SW480 (cell line): Measurements from ENCODE around the gene EYA4.
A peak's percentile ranks its signal among the peaks of the same experiment; 100 is the strongest.
"Not testable (repeated sequence)": the region's sequence is repeated elsewhere in the genome, so short reads cannot be mapped to it uniquely, and the experiment has no call there.

Experiments
- DNase-seq: peaks from one replicate; pipeline ENCODE4 v3.0.0-alpha.2; 2016; ENCODE audit warnings: low spot score

The EYA4 gene

DNA sequence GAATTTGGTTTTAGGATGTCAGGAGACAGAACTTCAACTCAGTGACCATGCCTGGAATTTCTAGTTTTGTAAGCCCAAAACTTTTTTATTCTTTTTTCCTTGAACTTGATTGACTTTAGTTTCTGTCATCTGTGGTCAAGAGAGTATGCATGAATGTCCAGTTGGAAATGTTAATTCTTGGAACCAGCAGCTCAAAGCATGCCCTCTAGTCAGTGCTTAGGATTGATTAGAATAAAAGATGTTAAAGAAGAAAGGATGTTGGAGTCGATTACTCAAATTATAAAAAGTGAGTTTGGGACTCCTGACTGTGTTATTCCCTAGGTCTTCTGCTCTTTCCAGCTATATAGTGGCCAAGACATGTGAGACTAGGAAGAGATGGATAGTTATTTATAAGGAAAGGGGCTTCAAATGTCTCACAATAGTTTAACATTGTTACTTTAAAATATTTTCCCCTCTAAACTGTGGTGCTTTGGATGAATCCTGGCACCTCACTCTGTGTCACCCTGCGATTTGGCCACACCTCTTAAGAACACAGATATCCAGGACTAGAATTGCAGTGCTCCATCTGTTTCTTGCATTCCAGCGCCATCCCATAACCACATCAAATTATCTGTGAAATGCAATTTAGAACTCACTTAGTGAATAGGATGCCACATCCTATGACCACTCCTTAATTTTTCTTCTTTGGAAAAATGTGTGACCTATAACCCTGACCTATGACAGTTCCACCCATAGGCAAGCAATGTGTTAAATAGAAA lies 298.5 kb downstream of the EYA4 start:
- peak; percentile 16 for DNase-seq

DNA sequence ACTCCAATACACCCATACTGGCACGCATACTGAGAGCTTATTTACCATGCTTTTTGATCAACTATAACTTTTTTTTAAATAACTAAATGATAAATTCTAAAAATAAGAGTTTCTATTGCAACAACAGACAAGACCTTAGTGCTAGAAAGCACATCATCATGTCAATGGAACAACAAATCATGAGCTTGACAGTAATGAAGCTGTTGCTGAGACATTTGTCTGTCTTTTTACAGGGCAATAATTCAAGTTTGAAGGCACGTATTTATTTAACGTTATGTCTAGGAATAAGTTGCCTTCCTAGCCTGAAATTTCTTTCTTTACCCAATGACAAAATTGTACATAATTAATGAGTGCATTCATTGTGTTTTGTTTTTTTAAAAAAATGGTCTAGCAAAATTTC lies 299.2 kb downstream of the EYA4 start:
- no peak for DNase-seq

DNA sequence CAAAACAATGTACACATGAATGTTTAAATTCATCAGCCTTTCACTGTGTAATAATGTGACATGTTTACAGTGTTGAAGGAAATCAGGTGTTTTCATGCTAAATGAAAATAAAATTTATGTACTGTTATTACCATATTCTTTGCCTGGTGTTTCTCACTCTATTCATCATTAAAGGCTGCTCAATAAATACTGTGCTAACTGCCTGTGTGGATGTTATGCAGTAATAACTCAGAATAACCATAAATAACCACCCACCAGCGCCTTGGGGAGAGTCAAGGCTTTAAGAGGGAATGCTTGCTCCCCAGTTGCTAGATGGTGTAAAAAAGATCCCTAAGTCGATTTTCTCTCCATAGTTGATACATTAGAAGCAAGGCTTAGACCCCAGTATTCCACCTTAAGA lies 299.9 kb downstream of the EYA4 start:
- no peak for DNase-seq

DNA sequence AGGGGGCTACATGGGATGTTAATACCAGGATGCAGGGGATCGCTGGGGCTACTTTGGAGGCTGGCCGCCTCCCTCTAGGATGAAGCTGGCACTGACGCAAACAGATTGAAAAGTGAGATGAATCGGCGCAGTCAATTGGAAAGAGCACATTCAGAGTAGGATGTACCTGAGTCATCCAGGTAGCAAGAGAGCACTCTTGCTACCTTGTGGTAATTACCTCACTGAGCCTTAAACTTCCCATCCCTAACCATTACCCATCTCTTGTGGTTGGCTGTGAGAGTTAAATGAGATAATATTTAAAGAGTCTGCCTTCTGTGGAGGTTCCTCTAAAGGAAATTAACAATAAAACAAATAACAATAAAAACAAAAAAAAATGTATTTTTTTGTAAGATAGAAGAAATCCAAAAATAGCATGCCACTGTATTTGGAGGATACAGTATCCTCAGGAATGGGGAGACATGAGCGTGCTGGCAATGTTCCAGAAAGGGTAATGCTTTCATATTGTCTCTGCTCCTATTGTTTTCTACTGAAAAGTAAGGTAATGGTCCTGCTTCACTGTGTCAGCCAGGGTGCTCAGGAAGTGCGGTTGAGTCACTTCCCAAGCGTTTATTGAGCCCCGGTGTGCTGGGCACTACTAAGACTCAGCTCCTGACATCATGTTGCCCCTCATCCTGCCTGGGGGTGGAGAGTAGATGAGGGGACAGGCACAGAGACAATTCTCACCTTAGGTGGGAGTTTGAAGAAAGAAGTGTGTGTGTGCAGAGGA lies 301.1 kb downstream of the EYA4 start:
- no peak for DNase-seq

DNA sequence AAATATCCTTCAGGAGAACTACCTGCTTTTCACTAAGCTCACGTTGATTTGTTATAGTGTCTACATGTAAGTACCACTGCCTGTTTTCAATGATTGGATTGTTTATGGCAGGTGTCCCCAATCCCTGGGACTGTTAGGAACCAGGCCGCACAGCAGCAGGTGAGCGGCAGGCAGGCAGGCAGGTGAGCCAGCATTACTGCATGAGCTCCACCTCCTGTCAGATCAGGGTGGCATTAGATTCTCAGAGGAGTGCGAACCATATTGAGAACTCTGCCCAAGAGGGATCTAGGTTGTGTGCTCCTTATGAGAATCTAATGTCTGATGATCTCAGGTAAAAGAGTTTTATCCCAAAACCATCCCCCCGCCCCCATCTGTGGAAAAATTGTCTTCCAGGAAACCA lies 303.3 kb downstream of the EYA4 start:
- DNase-seq: no peak

DNA sequence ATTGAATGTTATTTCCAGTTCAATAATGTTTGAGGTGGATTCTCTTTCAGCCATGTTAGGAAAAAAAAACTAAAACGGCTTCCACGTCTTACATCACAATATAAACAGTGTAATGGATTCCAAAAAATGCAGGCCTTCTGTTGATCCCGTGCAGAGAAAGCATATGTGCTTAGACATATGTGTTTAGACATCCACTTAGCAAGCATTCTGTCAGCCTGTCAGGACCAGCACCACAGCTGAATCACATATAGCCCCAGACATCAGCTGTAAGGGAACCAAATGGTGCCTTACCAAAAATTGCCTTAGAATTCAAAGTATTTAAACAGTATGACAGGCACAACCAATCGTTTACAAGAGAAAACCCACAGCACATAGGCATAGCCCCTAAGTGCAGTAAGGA lies 304.9 kb downstream of the EYA4 start:
- no peak for DNase-seq

DNA sequence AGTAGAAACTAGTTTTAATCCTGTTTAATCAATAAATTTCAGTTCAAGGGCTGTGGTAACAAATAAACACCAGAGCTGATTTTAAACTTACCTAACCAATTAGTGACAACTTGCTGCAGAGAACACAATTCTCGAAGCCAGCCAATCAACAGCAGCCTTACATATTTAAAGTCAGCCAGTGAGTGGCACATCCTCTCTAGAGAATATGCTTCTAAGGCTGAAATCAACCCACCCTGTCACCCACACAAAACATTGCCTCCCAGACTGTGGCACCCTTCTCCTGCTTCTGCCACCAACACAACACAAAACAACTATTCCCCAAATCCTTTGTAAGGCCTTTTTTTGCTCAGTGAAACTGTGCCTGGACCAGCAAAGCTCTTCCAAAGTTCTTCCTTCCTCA lies 306.0 kb downstream of the EYA4 start:
- DNase-seq: no peak

DNA sequence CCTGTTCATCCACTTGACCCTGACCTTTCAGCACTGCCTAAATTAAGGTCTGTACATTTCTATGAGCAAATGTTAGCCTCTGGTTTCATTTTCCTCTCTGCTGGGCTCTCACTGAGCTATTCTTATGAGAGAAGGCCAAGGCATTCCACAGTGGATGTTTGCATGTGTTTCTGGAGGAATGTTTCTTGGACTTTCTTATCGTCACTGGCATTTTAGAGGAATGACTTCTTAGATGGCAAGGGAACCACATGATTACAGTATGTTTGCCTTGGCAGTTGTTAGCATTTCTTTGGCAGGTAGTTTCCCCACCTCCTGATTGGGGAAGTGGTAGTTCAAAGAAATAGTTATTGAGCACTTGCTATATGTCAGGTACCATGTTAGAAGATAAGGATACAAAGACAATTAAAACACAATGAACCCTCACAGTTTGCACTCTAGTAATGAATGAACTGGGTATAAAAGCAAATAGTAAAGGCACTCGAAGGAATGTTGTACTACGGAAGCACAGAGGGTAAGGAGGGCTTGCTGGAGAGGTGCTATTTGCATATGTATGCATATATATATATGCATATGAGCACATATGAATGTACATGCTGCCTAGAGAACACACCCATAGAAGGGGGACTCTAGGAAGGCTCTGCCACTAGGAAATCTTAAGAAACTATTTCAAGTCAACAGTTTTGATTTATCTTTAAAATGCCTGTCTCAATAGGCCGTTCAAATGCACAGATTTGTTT lies 307.4 kb downstream of the EYA4 start:
- no peak for DNase-seq

DNA sequence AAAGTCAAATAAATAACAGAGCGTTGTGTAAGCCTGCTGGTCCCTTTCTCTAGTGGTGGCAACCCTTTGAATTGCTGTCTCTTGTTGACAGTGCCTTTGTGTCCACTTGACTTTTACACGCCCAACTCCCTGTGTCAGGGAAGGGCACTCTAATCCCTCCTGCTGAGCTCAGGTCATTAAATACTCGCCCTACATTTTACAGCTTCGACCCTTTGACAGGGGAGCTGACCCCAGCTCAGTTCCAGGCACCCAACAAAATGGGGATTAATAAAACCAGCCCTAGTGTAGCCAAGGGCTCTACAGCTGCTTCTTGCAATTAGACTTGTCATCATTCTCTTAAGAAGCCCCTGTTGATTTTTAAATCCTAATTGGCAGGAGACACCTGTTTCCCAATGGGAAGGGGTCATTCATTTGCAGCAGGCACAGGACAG lies 308.2 kb downstream of the EYA4 start:
- no peak for DNase-seq

DNA sequence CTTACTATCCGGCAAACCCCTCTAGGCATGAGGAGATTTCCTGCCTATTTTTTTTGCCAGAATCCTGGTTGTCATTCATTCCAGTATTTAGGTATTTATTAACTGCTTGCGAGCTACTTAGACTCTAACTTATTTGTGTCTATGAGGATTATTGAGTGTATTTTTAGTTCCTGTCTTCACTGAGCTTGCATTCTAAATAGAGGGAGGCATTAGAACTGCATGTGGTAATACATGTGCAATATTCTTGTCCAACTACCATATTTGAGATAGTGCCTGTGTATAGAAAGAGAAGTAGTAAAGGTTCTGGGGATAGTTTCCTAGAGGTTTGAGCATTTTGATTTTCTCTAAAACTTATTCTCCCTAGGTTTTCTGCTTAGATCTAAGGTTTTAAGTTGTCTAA lies 308.9 kb downstream of the EYA4 start:
- no peak for DNase-seq

DNA sequence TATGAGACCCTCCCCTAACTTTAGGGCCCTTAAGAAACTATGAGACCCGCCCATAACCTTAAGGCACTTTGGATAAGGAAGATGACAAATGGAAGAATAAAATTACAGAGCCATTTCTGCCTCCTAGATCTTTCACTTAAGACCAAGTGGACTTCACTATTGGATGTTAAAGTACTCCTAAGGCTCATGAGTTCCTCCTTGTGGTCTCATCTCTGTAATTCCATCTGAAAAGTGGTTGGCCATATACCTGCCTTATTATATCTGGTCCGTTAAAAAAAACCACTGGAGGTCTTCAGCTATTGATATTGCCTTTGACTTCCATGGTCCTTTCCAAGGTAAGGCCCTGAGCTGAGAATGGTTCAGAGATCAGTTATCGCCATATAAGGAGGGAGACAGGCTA lies 310.3 kb downstream of the EYA4 start:
- no peak for DNase-seq

DNA sequence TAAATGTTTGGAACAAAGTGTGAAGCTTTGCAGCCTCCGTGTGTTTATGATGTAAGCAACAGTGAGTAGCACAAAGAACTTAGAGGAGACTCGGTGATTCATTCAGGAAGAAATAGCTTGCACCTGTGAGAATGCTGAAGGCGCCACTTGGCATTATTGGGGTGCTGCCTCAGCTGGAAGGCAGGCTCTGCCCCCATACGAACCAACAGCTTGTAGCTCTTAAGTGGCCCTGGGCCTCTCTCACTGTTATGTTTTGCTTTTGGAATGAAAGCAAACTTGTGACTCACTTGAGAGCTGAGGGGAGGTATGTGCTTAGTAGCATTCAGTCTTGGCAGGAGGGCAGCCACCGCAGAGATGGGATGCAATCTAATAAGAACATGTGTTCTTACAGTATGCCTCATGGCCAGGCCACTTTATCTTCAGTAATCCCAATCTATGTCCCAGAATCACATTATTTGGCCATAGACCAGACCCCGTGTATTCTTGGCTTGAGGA lies 310.7 kb downstream of the EYA4 start:
- no peak for DNase-seq

DNA sequence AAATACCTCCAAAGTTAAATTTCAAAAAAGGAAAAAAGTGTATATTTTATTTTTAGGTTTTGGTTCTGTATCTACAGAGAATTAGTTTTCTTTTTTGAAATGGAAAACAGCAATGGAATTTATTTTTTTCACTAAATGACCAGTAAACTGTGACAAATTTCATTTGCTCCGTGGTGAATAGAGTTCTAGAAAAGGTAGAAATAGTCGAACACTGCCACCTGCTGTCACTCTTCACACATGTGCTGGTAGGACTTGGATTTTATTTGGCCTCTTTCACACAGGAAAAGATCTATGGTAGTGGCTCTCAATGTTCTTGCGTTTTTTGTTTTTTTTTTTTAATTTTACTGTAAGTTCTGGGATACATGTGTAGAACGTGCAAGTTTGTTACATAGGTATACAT lies 312.5 kb downstream of the EYA4 start:
- peak; percentile 43 for DNase-seq

DNA sequence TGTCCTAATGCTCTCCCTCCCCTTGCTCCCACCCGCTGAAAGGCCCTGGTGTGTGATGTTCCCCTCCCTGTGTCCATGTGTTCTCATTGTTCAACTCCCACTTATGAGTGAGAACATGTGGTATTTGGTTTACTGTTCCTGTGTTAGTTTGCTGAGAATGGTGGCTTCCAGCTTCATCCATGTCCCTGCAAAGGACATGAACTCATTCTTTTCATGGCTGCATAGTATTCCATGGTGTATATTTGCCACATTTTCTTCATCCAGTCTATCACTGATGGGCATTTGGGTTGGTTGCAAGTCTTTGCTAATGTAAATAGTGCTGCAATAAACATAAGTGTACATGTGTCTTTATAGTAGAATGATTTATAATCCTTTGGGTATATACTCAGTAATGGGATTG lies 313.0 kb downstream of the EYA4 start:
- DNase-seq: not testable (repeated sequence)

DNA sequence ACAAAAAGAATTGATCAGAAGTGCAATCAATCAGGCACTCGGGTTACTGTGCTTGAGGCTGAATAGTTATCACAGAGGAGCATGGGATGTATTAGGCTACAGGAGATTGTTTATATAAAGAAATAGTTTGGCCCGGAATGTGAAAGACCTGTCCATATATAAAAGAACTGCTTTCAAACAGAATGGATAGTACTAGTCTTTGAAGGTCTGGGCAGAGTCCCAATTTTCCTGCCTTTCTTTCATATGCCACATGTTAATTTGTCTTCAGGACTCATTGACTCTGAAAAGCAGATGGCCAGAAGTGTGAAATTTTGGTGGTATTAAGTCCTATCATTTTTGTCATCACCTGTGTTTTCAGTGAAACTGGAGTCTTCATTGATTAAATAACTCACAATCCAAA lies 314.5 kb downstream of the EYA4 start:
- DNase-seq: no peak

DNA sequence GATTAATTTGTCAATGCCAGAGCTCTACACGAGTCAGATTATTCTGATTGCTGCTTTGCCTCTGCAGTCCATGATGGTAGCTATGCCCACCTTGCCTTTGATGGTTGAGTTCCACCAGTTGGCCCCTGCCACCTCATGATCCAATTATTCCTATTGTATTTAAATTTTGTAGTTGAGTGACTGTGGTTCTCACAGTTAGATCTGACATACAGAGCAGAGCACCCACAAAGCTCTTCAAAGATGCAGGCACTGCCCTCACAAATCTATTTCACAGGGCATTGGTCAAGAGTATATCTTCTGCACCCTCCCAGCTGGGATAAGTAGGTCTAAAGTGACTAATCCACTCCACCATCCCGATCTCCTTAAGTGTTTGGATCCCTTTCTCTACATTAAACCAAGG lies 318.8 kb downstream of the EYA4 start:
- DNase-seq: no peak

DNA sequence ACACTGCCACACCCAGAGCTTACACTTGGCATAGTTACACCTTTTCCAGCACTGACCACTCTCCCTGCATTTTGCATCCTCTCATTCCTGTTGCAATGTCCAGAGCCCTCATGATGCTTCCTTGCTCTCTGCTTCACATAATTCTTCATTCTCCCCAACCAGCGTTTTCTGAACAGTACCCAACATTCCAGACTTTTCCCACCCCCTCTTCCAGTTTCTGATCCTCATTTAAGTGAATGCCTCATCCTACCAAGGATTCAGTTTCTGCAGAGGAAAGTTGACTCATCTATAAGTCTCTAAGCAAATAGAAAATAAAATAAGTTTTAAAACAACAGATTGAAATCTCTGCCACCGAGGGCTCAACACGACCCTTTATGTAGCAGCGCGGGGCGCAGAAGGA lies 326.5 kb downstream of the EYA4 start:
- no peak for DNase-seq

DNA sequence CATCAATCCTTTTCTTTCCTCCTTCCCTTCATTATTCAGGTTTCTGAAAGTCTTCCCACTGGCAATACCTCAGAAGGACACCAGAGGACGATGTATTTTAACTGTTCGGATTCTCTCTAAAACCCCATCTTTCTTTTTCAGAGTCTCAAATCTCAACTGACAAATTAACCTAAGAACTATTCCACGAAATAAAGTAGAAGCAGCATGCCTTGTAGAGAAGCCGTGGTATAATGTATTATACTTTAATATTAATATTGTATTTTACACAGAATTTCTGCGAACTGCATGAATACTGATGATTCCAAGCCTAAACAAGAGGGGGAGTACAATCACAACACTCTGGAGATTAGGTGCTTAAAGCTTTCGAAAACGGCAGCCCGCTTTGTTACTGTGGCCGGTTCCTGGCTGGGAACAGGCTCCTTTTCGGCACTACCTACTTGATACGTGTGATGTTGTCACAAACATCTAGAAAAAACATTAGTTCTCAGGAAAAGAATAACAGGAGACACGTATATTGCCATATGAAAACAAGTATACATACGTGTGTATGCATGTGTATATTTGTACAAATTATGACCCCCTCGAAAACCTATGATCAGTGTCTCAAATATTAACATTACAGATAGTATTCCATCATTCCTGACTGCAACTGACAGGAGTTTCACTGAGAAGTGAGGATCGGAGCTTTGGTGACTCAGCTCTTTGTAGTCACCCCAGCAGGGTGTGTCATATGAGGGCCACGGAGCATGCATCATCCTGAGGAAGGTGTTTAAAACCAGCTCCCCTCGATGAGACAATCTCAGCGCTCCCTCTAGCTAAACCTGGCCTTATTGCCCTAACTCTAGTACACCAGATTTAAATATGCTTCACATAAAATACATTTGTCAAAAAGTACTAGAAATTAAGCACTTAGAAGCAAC lies 328.1 kb downstream of the EYA4 start:
- peak; percentile 84 for DNase-seq

DNA sequence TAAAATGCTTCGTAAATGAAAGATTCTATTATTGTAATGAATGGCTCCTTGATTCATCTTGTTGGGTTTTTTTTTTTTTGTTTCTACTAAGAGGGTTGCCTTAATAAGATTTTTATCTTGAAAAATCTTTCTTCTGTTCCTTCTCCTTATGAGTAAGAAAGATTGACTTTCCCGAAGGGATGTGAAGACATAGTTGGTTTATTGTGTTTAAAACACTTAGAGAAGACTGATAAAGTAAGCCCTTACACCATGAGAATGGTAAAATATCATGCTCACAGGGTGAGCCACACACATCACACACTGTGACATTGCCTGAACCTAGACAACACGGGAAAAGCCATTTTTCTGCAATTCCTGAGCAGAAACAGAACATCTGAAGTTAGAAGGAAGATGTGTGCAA lies 330.5 kb downstream of the EYA4 start:
- DNase-seq: no peak

DNA sequence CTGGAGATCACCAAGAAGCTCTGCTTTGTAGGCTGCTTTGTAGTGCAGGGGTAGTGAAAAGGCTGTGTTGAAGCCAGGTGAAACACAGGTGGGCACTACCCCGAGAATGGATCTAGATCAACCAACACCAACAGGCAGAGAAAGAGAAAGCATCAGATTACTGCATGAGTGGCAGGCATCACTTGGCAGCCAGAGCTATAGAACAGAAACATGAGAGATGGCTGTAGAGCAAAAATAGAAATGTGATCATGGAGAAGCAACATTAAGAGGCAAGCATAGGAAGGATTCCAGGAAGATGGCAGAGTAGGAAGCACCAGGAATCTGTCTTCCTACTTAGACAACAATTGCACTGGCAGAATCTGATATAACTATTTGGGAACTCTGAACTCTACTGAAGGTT lies 336.7 kb downstream of the EYA4 start:
- no peak for DNase-seq
